Tibial nerve (tissue), 4 donors: ENCODE results near the gene SEC24A. TPM values are rescaled to one million over a fixed set of nuclear protein-coding genes. Genes with fewer than 3 reads are reported as not detected.

Experiments
- DNase-seq, 2 donors: peaks; one replicate each; pipeline ENCODE4 v3.0.0-alpha.2; 2019; ENCODE audit warnings: low spot score in 2 of 2
- H3K27ac ChIP-seq, 4 donors: fragments of 200-600 bp; sonication (generic) in 3 of 4; one replicate each; pipeline ENCODE4 v1.5.1; 2017 to 2019; ENCODE audit warnings: mild to moderate bottlenecking in 1 of 4
- H3K27me3 ChIP-seq, 2 donors: fragments of 200-600 bp; sonication (generic) in 1 of 2; one replicate each; pipeline versions ENCODE4 v1.5.1 to v1.6.0; 2017 to 2019
- H3K36me3 ChIP-seq, 3 donors: fragments of 200-600 bp; sonication (generic); one replicate each; pipeline ENCODE4 v1.5.1; 2018 to 2019
- H3K4me1 ChIP-seq, 4 donors: fragments of 200-600 bp; sonication (generic) in 3 of 4; one replicate each; pipeline ENCODE4 v1.5.1; 2017 to 2019
- H3K4me3 ChIP-seq, 4 donors: fragments of 200-600 bp; sonication (generic) in 3 of 4; one replicate each; pipeline ENCODE4 v1.5.1; 2017 to 2019; ENCODE audit warnings: mild to moderate bottlenecking in 1 of 4, moderate library complexity in 1 of 4
- H3K9me3 ChIP-seq, 4 donors: fragments of 200-600 bp; sonication (generic) in 3 of 4; one replicate each; pipeline ENCODE4 v1.5.1; 2017 to 2019
- CTCF ChIP-seq, 5 experiments: fragments of 200-600 bp in 3 of 5; fragments of 450-650 bp in 2 of 5; sonication (generic) in 3 of 5; IDR thresholded peaks; one replicate each; pipeline ENCODE4 v1.5.1; 2016 to 2019; ENCODE audit warnings: antibody characterized with exemption in 5 of 5, mild to moderate bottlenecking in 3 of 5, moderate library complexity in 2 of 5
- EP300 ChIP-seq, 2 donors: sonication (generic); formaldehyde crosslinking; IDR thresholded peaks; one replicate each; pipeline ENCODE4 v1.6.1; 2017; ENCODE audit warnings: antibody characterized with exemption in 2 of 2, mild to moderate bottlenecking in 1 of 2
- POLR2A ChIP-seq, 2 donors: fragments of 450-650 bp; IDR thresholded peaks; one replicate each; pipeline ENCODE4 v1.6.1; 2017; ENCODE audit warnings: antibody characterized with exemption in 2 of 2, mild to moderate bottlenecking in 2 of 2, moderate library complexity in 2 of 2
- WGBS, 2 donors: methylation state at CpG; one replicate each; pipeline ENCODE4 v1.1.5; 2018; 5-methylcytosine and 5-hydroxymethylcytosine counted together
- total RNA-seq, 4 donors: library from RNA; depleted of rRNA; stranded (reverse); fragments of >200 nt; gene quantifications; one replicate each; pipeline ENCODE4 v1.1.0, GENCODE V29; 2016

The SEC24A gene
- total RNA-seq, 4 donors from 2014 or later, result 12.7 to 21.3 (median 17.9) TPM

- Histone ChIP-seq H3K4me1 (peaks cover 0 to 7% (median 2%) of the 10 kb centered on the region in 4 donors), H3K9me3 (no peaks in the 10 kb centered on the region), H3K4me3 (no peak overlapping the region), H3K27ac (no peak overlapping the region), H3K36me3 (no peaks in the 10 kb centered on the region), H3K27me3 (no peaks in the 10 kb centered on the region)
- WGBS, 2 donors, result 83 to 87% methylated on average over 9 of the region's 9 CpGs
- TF ChIP-seq EP300 (IDR thresholded peaks at IDR 0.05) (no peak), POLR2A (IDR thresholded peaks at IDR 0.05) (no peak), CTCF (IDR thresholded peaks at IDR 0.05) (no peak)
- no peak for DNase-seq
Observed at GRCh38 chr5:134637116-134637721, 11.4 kb upstream of the SEC24A start.

DNA sequence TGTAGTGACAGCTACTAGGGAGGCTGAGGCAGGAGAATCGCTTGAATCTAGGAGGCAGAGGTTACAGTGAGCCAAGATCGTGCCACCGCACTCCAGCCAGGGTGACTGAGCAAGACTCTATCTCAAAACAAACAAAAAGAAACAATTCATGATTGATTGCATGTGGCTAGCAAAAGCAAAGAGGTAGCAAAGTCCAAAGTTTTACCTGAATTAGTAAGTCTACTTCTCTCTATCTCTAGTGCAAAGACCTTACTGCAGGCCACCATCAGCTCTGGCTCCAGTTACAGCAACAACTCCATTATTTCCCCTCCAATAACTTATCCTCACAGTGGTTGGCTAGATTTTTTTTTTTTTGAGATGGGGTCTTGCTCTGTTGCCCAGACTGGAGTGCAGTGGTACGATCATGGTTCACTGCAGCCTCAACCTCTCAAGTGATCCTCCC, 9.8 kb upstream of the SEC24A start:
- TF ChIP-seq CTCF (IDR thresholded peaks at IDR 0.05), result no peak
- TF ChIP-seq EP300 (IDR thresholded peaks at IDR 0.05), result no peak
- no peak for TF ChIP-seq POLR2A (IDR thresholded peaks at IDR 0.05)
- Histone ChIP-seq H3K36me3 (no peaks in the 10 kb centered on the region), H3K9me3 (no peaks in the 10 kb centered on the region), H3K27ac (no peak overlapping the region), H3K27me3 (no peaks in the 10 kb centered on the region), H3K4me3 (no peak overlapping the region), H3K4me1 (no peaks in the 10 kb centered on the region)
- no peak for DNase-seq
- 92 to 94% methylated on average over 4 of the region's 4 CpGs for WGBS, 2 donors

DNA sequence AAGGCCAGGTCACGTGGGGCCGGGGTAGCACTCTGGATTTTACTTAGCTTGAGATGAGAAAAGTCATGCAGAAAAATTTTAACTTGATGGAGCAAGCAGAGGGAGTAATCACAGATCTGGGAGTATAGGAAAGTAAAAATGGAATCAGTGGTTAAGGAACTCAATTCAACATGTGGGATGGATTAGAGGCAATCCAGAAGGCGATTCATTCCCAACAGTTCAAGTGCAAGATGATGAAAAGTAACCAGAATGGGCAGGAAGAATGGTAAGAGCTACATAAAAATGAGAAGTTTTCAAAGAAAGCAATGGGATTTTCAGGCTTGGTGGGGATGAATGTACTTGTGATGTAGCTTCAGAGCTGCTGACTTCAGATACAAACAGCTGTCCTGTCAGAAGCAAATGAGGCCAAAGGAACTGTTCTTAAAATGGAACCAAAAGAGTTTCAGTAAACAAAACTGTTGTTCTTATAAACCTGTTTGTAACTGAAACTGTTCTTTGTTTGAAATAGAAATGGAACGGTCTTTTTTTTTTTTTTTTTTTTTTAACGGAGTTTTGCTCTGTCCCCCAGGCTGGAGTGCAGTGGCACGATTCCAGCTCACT, 5.6 kb upstream of the SEC24A start:
- TF ChIP-seq EP300 (IDR thresholded peaks at IDR 0.05) (no peak), POLR2A (IDR thresholded peaks at IDR 0.05) (no peak), CTCF (IDR thresholded peaks at IDR 0.05) (no peak)
- WGBS, 2 donors, result 72 to 74% methylated on average over 6 of the region's 6 CpGs
- H3K4me1 ChIP-seq, result peaks cover 0 to 17% (median 7%) of the 10 kb centered on the region in 4 donors
- DNase-seq, result no peak
- no peaks in the 10 kb centered on the region for H3K27me3 ChIP-seq
- H3K36me3 ChIP-seq, result no peaks in the 10 kb centered on the region
- no peak overlapping the region for H3K27ac ChIP-seq
- no peak overlapping the region for H3K4me3 ChIP-seq
- no peaks in the 10 kb centered on the region for H3K9me3 ChIP-seq

- Histone ChIP-seq H3K27me3 (no peaks in the 10 kb centered on the region), H3K36me3 (no peaks in the 10 kb centered on the region), H3K4me3 (peak overlapping the region; percentile 70 to 86 (median 78)), H3K9me3 (no peaks in the 10 kb centered on the region), H3K4me1 (peaks cover 0 to 52% (median 21%) of the 10 kb centered on the region in 4 donors), H3K27ac (peak overlapping the region; percentile 71 to 95 (median 90))
- no peak for TF ChIP-seq EP300 (IDR thresholded peaks at IDR 0.05)
- no peak for TF ChIP-seq POLR2A (IDR thresholded peaks at IDR 0.05)
- no peak for TF ChIP-seq CTCF (IDR thresholded peaks at IDR 0.05)
- WGBS, 2 donors, result 8 to 10% methylated on average over 15 of the region's 15 CpGs
- DNase-seq, result no peak
Observed at GRCh38 chr5:134647750-134648424, 698 bp upstream of the SEC24A start.
